Measurements from ENCODE around the gene TMED5.

The TMED5 gene

GRCh38 chr1:93123201-93123783, 56.9 kb downstream of the TMED5 start (continued):
- TF ChIP-seq ZNF426 (tag by site-specific recombination; IDR thresholded peaks at IDR 0.05) (no peak), ZNF18 (tag by site-specific recombination; IDR thresholded peaks at IDR 0.05) (no peak), FEZF1 (tag by site-specific recombination; IDR thresholded peaks at IDR 0.05) (no peak)

GRCh38 chr1:93120614-93121013, 59.6 kb downstream of the TMED5 start:
- Histone ChIP-seq H3K36me3 (ENCODE audit: control insufficient read depth in 2 of 2, insufficient read depth in 1 of 2, low read length in 2 of 2) (peaks cover 52 to 63% of the 10 kb centered on the region in 2 experiments), H3K9me3 (ENCODE audit: control insufficient read depth, insufficient read depth, low read depth, low read length) (no peaks in the 10 kb centered on the region), H3K27ac (ENCODE audit: extremely low read depth, low read depth, low read length) (no peak overlapping the region), H3K4me3 (ENCODE audit: low read depth, low read length) (no peak overlapping the region), H3K4me1 (ENCODE audit: control insufficient read depth, insufficient read depth, low read length) (no peaks in the 10 kb centered on the region)
- ChIA-PET POLR2A (no interaction called here), CTCF (no interaction called here)
- TF ChIP-seq ZNF155 (tag by site-specific recombination; IDR thresholded peaks at IDR 0.05) (no peak), ZNF692 (tag by site-specific recombination; IDR thresholded peaks at IDR 0.05) (no peak), ZNF202 (tag by site-specific recombination; IDR thresholded peaks at IDR 0.05; ENCODE audit: borderline replicate concordance) (no peak), EGR2 (tag by site-specific recombination; IDR thresholded peaks at IDR 0.05; ENCODE audit: low read depth) (no peak), ZNF514 (tag by site-specific recombination; IDR thresholded peaks at IDR 0.05) (no peak), ZNF391 (tag by site-specific recombination; IDR thresholded peaks at IDR 0.05; ENCODE audit: borderline replicate concordance, low read depth) (no peak), ZNF362 (tag by site-specific recombination; IDR thresholded peaks at IDR 0.05) (no peak), ZNF138 (tag by site-specific recombination; IDR thresholded peaks at IDR 0.05; ENCODE audit: borderline replicate concordance) (no peak), ZNF148 (tag by site-specific recombination; IDR thresholded peaks at IDR 0.05; ENCODE audit: borderline replicate concordance) (no peak), KLF9 (tag by site-specific recombination; IDR thresholded peaks at IDR 0.05; ENCODE audit: low read depth) (no peak), ZSCAN16 (tag by site-specific recombination; IDR thresholded peaks at IDR 0.05) (no peak), ZNF169 (tag by site-specific recombination; IDR thresholded peaks at IDR 0.05) (no peak), ZNF146 (tag by site-specific recombination; IDR thresholded peaks at IDR 0.05) (no peak), ZNF654 (tag by site-specific recombination; IDR thresholded peaks at IDR 0.05; ENCODE audit: low read depth) (no peak), REPIN1 (tag by site-specific recombination; IDR thresholded peaks at IDR 0.05; ENCODE audit: low read depth) (no peak), ZNF302 (tag by site-specific recombination; IDR thresholded peaks at IDR 0.05; ENCODE audit: low read depth) (no peak), ZNF776 (tag by site-specific recombination; IDR thresholded peaks at IDR 0.05; ENCODE audit: borderline replicate concordance) (no peak), ZNF23 (tag by site-specific recombination; IDR thresholded peaks at IDR 0.05; ENCODE audit: borderline replicate concordance) (no peak), ZBTB21 (tag by site-specific recombination; IDR thresholded peaks at IDR 0.05) (no peak)
